Ovary (tissue), 9 donors: ENCODE results near the gene OLIG1. TPM values are rescaled to one million over a fixed set of nuclear protein-coding genes. Genes with fewer than 3 reads are reported as not detected.

Source experiments
- DNase-seq, 5 donors: peaks; one replicate each; pipeline ENCODE4 v3.0.0-alpha.2; 2019 to 2020
- H3K27ac ChIP-seq, 2 donors: fragments of 200-600 bp; one replicate each; pipeline versions ENCODE4 v1.5.1 to v1.8.0; 2019 to 2022
- H3K27me3 ChIP-seq: fragments of 200-600 bp; one replicate; pipeline ENCODE4 v1.8.0; 2022
- H3K36me3 ChIP-seq: fragments of 200-600 bp; sonication (generic); one replicate; pipeline ENCODE4 v1.5.1; 2019
- H3K4me1 ChIP-seq: one replicate; pipeline ENCODE4 v1.8.1; 2013; ENCODE audit warnings: mild to moderate bottlenecking, moderate library complexity; ENCODE audit not compliant: insufficient read depth
- H3K4me3 ChIP-seq: fragments of 200-600 bp; sonication (generic); one replicate; pipeline ENCODE4 v1.5.1; 2017
- H3K9me3 ChIP-seq, 2 donors: fragments of 200-600 bp in 1 of 2; sonication (generic) in 1 of 2; one replicate each; pipeline versions ENCODE4 v1.5.1 to v1.8.1; 2013 to 2019; ENCODE audit warnings: mild to moderate bottlenecking in 1 of 2, moderate library complexity in 1 of 2
- EP300 ChIP-seq: sonication (generic); formaldehyde crosslinking; IDR thresholded peaks from one replicate; pipeline ENCODE4 v1.6.1; 2017; ENCODE audit warnings: antibody characterized with exemption
- POLR2A ChIP-seq: fragments of 450-650 bp; IDR thresholded peaks from one replicate; pipeline ENCODE4 v1.6.1; 2017; ENCODE audit warnings: antibody characterized with exemption, mild to moderate bottlenecking, moderate library complexity
- WGBS, 3 donors: extraction: QIAGEN DNeasy Blood & Tissue Kit in 1 of 3; methylation state at CpG; one replicate each; pipeline versions ENCODE4 v1.1.5 to v1.1.7; 2013 to 2017; 5-methylcytosine and 5-hydroxymethylcytosine counted together
- intact Hi-C, 4 donors: fragments of 100-400 bp; cut with DNase I; formaldehyde crosslinking; loops; one replicate each; pipeline versions ENCODE4 v1.11.0 to v1.15.1; 2022 to 2023
- polyA plus RNA-seq, 2 donors: library from polyadenylated mRNA; stranded (reverse); fragments of 200-250 nt in 1 of 2; fragments of 350-450 nt in 1 of 2; fragmentation: Illumina TruSeq in 1 of 2; extraction: RNeasy Lipid Tissue Mini Kit (QIAGEN cat#74804) in 1 of 2; gene quantifications; one replicate each; pipeline ENCODE4 v1.2.3, GENCODE V29; 2013 to 2014
- total RNA-seq, 7 donors: library from RNA; depleted of rRNA in 2 of 7; stranded (reverse); fragments of >200 nt in 2 of 7; fragmentation: NEBNext Ultra II Directional in 3 of 7; extraction: Animal tissue kit (Norgen Biotek cat#: 25700) in 3 of 7; gene quantifications; one replicate each; pipeline versions ENCODE4 v1.1.0 to v1.2.4, GENCODE V29; 2016 to 2023
- TF ChIP-seq, protein P1 (sequence below), 3 donors: fragments of 450-650 bp in 2 of 3; fragments of 200-600 bp in 1 of 3; IDR thresholded peaks; one replicate each; pipeline versions ENCODE4 v1.5.1 to v1.8.0; 2016 to 2022; ENCODE audit warnings: antibody characterized with exemption in 3 of 3, mild to moderate bottlenecking in 1 of 3
- donor health status: DM: no; HTN: no; CAD: no; lungs with moderate emphysema.
- donor health status: DM: no; HTN: no; CAD: no.
- donor health status: Bipolar disorder and iron deficiency.
- donor health status: DM: yes; HTN: yes; CAD: no.
- donor health status: DM: no; HTN: no; CAD: no.
- donor health status: DM: yes; HTN: yes; CAD: no.

OLIG1 gene
- total and polyA plus RNA-seq, 9 donors: not detected

DNA sequence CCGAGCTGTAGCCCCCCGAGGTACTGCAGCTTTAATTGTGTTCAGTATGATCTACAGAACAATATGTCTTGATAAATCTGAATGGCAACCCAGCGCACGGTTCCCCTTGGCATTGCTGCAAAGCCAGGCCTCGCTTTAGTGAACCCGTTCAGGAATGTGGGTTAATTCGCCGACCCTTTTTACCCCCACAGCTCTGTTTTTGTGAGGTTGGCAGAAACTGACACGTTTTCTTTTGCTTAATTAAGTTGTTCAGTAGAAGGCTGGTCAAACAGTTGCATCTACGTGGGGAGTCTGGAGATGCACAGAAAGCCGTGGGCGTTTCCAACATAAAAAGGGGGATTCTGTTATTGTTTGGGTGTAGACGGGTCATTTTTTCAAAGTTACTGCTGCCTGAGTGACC is 43.2 kb downstream of the OLIG1 start:
- H3K27ac ChIP-seq: no peak overlapping the region
- peaks cover 0 to 4% of the 10 kb centered on the region in 2 donors for H3K9me3 ChIP-seq
- H3K4me1 ChIP-seq: no peaks in the 10 kb centered on the region
- DNase-seq: no peak
- H3K27me3 ChIP-seq: no peaks in the 10 kb centered on the region
- no peak overlapping the region for H3K4me3 ChIP-seq
- TF ChIP-seq POLR2A (no peak), EP300 (no peak)
- TF ChIP-seq, protein P1, sequence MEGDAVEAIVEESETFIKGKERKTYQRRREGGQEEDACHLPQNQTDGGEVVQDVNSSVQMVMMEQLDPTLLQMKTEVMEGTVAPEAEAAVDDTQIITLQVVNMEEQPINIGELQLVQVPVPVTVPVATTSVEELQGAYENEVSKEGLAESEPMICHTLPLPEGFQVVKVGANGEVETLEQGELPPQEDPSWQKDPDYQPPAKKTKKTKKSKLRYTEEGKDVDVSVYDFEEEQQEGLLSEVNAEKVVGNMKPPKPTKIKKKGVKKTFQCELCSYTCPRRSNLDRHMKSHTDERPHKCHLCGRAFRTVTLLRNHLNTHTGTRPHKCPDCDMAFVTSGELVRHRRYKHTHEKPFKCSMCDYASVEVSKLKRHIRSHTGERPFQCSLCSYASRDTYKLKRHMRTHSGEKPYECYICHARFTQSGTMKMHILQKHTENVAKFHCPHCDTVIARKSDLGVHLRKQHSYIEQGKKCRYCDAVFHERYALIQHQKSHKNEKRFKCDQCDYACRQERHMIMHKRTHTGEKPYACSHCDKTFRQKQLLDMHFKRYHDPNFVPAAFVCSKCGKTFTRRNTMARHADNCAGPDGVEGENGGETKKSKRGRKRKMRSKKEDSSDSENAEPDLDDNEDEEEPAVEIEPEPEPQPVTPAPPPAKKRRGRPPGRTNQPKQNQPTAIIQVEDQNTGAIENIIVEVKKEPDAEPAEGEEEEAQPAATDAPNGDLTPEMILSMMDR (IDR thresholded peaks at IDR 0.05): no peak
- WGBS, 3 donors: 27 to 36% (median 33%) methylated on average over 13 of the region's 13 CpGs
- intact Hi-C loops: no loop called here
- H3K36me3 ChIP-seq: no peaks in the 10 kb centered on the region

DNA sequence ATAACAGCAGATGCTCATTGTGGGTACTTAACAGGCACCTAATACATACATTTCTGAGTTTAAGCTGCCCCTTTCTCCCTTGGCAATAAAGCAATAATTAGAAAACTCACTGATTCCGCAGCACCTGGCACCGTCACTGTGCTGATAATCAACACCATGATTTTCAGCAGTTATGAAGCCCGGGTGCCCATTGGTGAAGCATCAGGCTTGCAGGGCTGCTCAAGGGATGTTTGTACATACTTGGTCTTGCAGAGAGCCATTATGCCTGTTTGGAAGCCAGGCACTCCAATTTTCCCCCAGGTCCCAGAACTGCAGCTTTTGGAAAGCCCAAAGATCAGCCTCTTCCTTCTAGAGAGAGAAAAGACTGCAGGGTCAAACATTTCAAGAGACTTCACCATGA is 44.3 kb downstream of the OLIG1 start:
- H3K4me1 ChIP-seq: no peaks in the 10 kb centered on the region
- no peak for DNase-seq
- H3K27me3 ChIP-seq: no peaks in the 10 kb centered on the region
- H3K27ac ChIP-seq: no peak overlapping the region
- no peak overlapping the region for H3K4me3 ChIP-seq
- H3K36me3 ChIP-seq: no peaks in the 10 kb centered on the region
- 89 to 95% (median 93%) methylated on average over 3 of the region's 3 CpGs for WGBS, 3 donors
- intact Hi-C loops: no loop called here
- TF ChIP-seq, protein P1 (IDR thresholded peaks at IDR 0.05): no peak
- TF ChIP-seq EP300: no peak
- no peak for TF ChIP-seq POLR2A
- peaks cover 0 to 4% of the 10 kb centered on the region in 2 donors for H3K9me3 ChIP-seq

- H3K9me3 ChIP-seq: peaks cover 0 to 4% of the 10 kb centered on the region in 2 donors
- H3K4me1 ChIP-seq: no peaks in the 10 kb centered on the region
- 56 to 65% (median 59%) methylated on average over 20 of the region's 20 CpGs for WGBS, 3 donors
- intact Hi-C loops: no loop called here
- no peak for TF ChIP-seq POLR2A
- TF ChIP-seq EP300: no peak
- TF ChIP-seq, protein P1 (IDR thresholded peaks at IDR 0.05): no peak
- H3K27me3 ChIP-seq: no peaks in the 10 kb centered on the region
- H3K27ac ChIP-seq: no peak overlapping the region
- H3K4me3 ChIP-seq: no peak overlapping the region
- no peak for DNase-seq
- no peaks in the 10 kb centered on the region for H3K36me3 ChIP-seq
Measured at GRCh38 chr21:33115631-33116510, 45.9 kb downstream of the OLIG1 start.

GRCh38 chr21:33116676-33117075 is 46.7 kb downstream of the OLIG1 start:
- no peak for DNase-seq
- Histone ChIP-seq H3K4me1 (no peaks in the 10 kb centered on the region), H3K36me3 (no peaks in the 10 kb centered on the region), H3K27me3 (no peaks in the 10 kb centered on the region), H3K9me3 (peaks cover 0 to 2% of the 10 kb centered on the region in 2 donors), H3K4me3 (no peak overlapping the region), H3K27ac (no peak overlapping the region)
- intact Hi-C loops: no loop called here
- TF ChIP-seq POLR2A (no peak), EP300 (no peak)
- TF ChIP-seq, protein P1 (IDR thresholded peaks at IDR 0.05): no peak
- 30 to 39% (median 35%) methylated on average over 8 of the region's 8 CpGs for WGBS, 3 donors
